NCI-H2196 (cell line): ENCODE results near the gene LETM1.

Experiments
- DNase-seq: peaks from one replicate; lab custom pipeline; 2025; ENCODE audit not compliant: unreplicated experiment; lab: John Stamatoyannopoulos, UW

LETM1 gene

GRCh38 chr4:1808851-1809753, 46.9 kb downstream of the LETM1 start:
- DNase-seq: no peak

- no peak for DNase-seq
These were observed 47.6 kb downstream of the LETM1 start for GRCh38 chr4:1808396-1808795.

GRCh38 chr4:1807332-1807777, 48.6 kb downstream of the LETM1 start:
- DNase-seq: no peak

DNA sequence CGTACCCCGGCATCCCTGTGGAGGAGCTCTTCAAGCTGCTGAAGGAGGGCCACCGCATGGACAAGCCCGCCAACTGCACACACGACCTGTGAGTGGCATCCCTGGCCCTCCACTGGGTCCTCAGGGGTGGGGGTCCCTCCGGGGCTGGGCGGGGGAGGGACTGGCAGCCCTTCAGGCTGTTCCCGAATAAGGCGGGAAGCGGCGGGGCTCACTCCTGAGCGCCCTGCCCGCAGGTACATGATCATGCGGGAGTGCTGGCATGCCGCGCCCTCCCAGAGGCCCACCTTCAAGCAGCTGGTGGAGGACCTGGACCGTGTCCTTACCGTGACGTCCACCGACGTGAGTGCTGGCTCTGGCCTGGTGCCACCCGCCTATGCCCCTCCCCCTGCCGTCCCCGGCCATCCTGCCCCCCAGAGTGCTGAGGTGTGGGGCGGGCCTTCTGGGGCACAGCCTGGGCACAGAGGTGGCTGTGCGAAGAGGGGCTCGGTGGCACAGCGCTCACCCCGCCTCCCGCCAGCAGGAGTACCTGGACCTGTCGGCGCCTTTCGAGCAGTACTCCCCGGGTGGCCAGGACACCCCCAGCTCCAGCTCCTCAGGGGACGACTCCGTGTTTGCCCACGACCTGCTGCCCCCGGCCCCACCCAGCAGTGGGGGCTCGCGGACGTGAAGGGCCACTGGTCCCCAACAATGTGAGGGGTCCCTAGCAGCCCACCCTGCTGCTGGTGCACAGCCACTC, 49.2 kb downstream of the LETM1 start:
- DNase-seq: no peak

- no peak for DNase-seq
These were observed 49.8 kb downstream of the LETM1 start for GRCh38 chr4:1806223-1806564.

- DNase-seq: no peak
These were observed 50.3 kb downstream of the LETM1 start for GRCh38 chr4:1805493-1806222.

GRCh38 chr4:1804638-1805492, 51.1 kb downstream of the LETM1 start:
- DNase-seq: no peak

GRCh38 chr4:1803523-1804423, 52.2 kb downstream of the LETM1 start:
- DNase-seq: no peak

GRCh38 chr4:1802720-1803522, 53.0 kb downstream of the LETM1 start:
- no peak for DNase-seq

GRCh38 chr4:1802151-1802715, 53.7 kb downstream of the LETM1 start:
- DNase-seq: no peak

DNA sequence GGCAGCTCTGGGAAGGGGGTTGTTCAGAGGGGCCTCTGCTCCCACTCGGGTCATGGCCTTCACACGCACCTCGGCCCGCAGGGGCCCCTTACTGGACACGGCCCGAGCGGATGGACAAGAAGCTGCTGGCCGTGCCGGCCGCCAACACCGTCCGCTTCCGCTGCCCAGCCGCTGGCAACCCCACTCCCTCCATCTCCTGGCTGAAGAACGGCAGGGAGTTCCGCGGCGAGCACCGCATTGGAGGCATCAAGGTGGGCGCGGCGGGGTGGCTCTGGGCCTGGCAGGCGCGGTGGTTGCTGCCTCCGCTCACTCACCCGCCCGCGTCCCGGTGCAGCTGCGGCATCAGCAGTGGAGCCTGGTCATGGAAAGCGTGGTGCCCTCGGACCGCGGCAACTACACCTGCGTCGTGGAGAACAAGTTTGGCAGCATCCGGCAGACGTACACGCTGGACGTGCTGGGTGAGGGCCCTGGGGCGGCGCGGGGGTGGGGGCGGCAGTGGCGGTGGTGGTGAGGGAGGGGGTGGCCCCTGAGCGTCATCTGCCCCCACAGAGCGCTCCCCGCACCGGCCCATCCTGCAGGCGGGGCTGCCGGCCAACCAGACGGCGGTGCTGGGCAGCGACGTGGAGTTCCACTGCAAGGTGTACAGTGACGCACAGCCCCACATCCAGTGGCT, 54.5 kb downstream of the LETM1 start:
- no peak for DNase-seq

GRCh38 chr4:1800805-1801204, 55.2 kb downstream of the LETM1 start:
- DNase-seq: no peak

DNA sequence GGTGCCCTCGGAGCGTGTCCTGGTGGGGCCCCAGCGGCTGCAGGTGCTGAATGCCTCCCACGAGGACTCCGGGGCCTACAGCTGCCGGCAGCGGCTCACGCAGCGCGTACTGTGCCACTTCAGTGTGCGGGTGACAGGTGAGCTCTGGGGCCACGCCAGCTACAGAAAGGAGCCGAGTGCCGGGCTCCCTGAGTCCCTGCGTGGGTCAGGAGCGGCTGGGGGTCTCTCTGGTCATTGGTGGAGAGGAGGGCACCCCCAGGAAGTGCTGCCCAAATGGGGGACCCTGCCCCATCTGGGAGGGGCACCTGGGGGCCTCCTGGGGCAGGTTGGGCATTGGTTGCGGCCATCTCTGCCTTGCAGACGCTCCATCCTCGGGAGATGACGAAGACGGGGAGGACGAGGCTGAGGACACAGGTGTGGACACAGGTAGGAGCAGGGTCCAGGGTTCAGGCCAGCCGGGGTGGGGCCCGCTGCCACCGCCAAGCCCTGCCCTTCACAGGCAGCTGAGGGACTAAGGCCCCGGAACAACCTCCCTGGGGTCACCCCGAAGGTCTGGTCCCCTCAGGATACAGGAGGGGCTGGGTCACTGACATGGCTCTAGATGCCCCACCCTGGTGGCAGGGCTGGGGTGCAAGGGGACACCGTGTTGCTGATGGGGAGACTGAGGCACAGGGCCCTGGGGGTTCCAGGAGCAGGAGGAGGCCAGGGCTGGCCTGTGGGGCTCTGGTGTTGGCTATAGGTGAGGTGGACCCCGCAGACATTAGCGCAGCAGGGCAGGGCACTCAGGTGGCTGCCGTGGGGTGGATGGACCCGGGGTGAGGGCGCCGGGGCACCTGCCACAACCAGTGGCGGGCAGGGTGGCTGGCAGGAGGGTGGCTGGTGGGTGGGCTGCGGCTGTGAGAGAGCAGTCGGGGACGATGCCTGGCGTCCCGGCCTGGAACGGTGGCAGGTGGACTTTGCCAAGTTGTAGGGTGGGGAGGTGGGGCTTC, 56.3 kb downstream of the LETM1 start:
- no peak for DNase-seq

DNA sequence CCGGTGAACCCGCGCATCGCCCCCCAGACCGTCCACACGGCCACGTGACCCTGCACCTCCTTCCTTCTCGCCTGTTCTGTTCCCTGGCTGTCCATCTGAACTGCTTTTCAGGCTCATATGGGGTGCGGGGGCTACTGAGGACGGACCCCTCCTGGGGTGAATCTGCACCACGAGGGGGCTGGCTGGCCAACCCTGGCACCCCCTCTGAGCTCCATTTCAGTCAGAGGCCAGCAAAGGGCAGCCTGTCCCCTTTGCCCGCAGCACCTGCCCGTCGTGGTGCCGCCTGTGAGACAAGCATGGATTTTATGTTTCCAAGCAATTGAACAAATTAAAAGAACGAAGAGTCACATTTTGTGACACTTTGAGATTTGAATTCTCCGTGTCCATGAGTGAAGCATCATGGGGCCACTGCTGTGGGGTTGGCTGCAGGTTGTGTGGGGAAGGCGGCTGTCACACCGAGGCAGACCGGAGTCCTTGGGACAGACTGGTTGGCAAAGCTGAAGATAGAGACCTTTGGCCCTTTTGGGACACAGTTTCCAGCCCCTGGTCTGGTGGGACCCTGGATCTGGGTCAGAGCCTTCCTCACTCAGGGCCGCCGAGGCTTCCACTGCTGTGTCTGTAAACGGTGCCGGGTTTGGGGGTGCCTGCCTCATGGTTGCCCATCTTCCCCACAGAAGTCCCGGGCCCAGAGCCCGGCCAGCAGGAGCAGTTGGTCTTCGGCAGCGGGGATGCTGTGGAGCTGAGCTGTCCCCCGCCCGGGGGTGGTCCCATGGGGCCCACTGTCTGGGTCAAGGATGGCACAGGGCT, 57.2 kb downstream of the LETM1 start:
- no peak for DNase-seq

- DNase-seq: no peak
These were observed 57.9 kb downstream of the LETM1 start for GRCh38 chr4:1797861-1798579.
